GM06990 (cell line): ENCODE measurements around the gene CHN1.

Experiments
- DNase-seq: peaks from one replicate; pipeline ENCODE4 v3.0.0-alpha.2; 2011; ENCODE audit not compliant: insufficient read length; ENCODE audit errors: extremely low read depth
- H3K27me3 ChIP-seq: replicated peaks from 2 replicates; pipeline ENCODE4 v1.6.0; 2011; ENCODE audit warnings: low read length; ENCODE audit not compliant: control insufficient read depth, insufficient read depth
- H3K36me3 ChIP-seq: 2 replicates; pipeline ENCODE4 v1.5.1; 2011; ENCODE audit warnings: low read length; ENCODE audit not compliant: control insufficient read depth, insufficient read depth
- H3K4me3 ChIP-seq: replicated peaks from 2 replicates; pipeline ENCODE4 v1.5.1; 2011; ENCODE audit warnings: low read depth, mild to moderate bottlenecking, control low read depth, low read length
- CTCF ChIP-seq: IDR thresholded peaks from 2 replicates; pipeline ENCODE4 v1.5.1; 2011; ENCODE audit warnings: low read length, control low read depth, mild to moderate bottlenecking, inconsistent platforms; ENCODE audit not compliant: insufficient read depth, poor library complexity, severe bottlenecking

The CHN1 gene

DNA sequence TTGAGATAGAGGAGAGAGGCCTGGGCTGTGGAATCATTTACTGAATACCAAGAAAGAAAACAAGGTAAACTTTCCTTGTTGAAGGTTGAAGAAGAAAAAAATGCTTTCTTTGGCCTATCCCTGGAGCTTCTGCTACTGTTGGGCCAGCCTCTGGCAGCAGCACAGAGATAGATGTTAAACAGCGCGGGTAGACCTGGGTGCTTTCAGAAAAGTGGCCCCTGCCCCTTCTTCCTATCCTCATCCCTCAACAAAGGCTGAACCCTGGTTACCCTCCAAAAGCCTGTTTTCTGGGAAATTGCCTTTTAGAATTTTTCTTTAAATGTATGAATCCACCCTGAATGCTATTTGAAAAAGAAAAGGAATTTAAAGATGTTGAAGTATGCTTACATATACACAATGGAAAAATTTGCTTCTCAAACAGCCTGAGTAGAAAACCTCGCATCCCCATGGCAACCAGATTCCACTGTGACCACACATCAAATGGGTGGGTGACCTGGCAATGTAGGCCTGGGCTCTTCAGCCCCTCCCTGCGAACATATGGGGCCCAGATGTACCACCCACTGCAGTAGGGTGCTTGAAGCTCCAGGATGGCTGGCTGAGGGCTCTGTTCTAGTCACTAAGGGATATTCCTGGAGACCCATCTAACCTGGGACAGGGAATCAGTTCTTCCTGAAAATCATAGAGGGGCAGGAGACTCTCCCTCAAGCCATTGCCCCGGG lies 217.5 kb downstream of the CHN1 start:
- Histone ChIP-seq H3K27me3 (no peaks in the 10 kb centered on the region; the same call in none of the 2 replicates), H3K36me3 (no peaks in the 10 kb centered on the region), H3K4me3 (no peak overlapping the region)
- no peak for TF ChIP-seq CTCF
- DNase-seq = no peak

DNA sequence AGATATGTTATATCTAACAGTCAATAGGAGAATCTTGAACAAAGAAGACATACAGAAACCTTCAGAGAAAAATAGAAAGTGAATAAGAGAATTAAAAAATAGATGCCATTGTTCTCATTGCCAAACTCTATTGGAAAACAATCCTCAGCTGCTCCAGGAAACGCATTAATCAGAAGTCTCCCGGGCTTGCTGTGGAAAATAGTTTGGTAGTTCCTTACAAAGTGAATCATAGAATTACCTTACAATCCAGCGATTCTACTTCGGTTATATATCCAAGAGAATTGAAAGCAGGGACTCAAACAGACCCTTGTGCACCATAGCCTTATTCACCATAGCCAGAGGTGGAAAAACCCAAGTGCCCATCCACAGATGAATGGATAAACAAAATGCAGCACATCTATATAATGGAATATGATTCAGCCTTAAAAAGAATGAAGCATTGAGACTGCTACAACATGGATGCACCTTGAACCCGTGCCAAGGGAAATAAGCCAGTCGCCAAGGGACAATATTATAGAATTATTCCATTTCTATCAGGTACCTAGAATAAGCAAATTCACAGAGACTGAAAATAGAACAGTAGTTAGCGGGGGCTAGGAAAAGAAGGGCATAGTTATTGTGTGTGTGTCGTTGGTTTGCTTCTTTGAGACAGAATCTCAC lies 219.0 kb downstream of the CHN1 start:
- no peak for TF ChIP-seq CTCF
- no peaks in the 10 kb centered on the region for H3K36me3 ChIP-seq
- H3K4me3 ChIP-seq = no peak overlapping the region
- DNase-seq = no peak
- peaks cover 1% of the 10 kb centered on the region for H3K27me3 ChIP-seq

GRCh38 chr2:174785481-174785880 lies 219.7 kb downstream of the CHN1 start:
- no peak for TF ChIP-seq CTCF

DNA sequence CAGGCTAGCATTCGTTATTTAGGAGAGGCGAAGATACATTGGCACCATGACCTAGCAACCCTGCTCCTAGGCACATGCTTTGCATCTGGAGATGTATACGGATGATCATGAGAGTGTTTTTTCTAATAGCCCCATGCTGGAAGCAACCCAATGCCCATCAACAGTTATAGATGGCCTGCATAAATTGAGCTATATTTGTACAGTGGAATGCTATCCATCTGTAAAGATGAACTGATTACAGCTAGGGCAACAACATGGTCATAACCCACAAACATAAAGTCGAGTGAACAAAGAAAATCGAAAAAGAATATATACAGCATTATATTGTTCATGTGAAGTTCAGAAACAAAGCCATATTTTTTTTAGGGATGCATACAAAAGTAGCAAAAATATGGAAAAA lies 220.3 kb downstream of the CHN1 start:
- H3K4me3 ChIP-seq = no peak overlapping the region
- no peaks in the 10 kb centered on the region for H3K36me3 ChIP-seq
- peaks cover 1% of the 10 kb centered on the region; the same call in 1 of the 2 replicates for H3K27me3 ChIP-seq
- DNase-seq = no peak
- no peak for TF ChIP-seq CTCF

More at GRCh38 chr2:174785481-174785880, 219.7 kb downstream of the CHN1 start:
- Histone ChIP-seq H3K36me3 (no peaks in the 10 kb centered on the region), H3K27me3 (peaks cover 1% of the 10 kb centered on the region; the same call in 1 of the 2 replicates), H3K4me3 (no peak overlapping the region)
- no peak for DNase-seq

DNA sequence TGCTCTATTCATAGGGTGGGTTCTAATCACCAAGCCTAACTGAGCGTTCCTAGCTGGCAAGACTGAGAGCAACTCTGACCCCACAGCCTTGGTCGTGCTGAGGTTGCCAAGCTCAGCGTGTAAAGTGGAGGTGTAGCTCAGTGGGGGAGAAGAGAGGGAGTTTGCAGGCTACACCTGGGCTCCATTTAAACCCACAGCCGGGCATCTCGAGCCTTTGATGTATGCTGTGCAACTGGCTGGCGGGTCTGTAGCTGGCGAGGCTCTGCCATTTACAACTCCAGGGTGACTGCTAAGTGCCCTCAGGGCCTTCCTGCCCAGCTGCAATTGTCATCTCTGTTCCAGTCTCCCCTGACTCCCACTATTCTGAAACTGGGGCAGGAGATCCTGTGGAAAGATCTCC lies 220.9 kb downstream of the CHN1 start:
- Histone ChIP-seq H3K4me3 (no peak overlapping the region), H3K36me3 (no peaks in the 10 kb centered on the region), H3K27me3 (peaks cover 1% of the 10 kb centered on the region; the same call in 1 of the 2 replicates)
- no peak for DNase-seq
- no peak for TF ChIP-seq CTCF
